GM12878 (cell line): ENCODE measurements around the gene FOXD3.

Experiments used
- GABPA ChIP-seq: IDR thresholded peaks from 2 replicates; pipeline ENCODE4 v1.6.1; 2014; ENCODE audit warnings: antibody characterized with exemption, low read depth, mild to moderate bottlenecking, inconsistent platforms
- SPI1 ChIP-seq: IDR thresholded peaks from 2 replicates; pipeline ENCODE4 v1.6.1; 2011; ENCODE audit warnings: low read depth, mild to moderate bottlenecking, low read length, moderate library complexity, borderline replicate concordance; ENCODE audit not compliant: insufficient read depth

DNA sequence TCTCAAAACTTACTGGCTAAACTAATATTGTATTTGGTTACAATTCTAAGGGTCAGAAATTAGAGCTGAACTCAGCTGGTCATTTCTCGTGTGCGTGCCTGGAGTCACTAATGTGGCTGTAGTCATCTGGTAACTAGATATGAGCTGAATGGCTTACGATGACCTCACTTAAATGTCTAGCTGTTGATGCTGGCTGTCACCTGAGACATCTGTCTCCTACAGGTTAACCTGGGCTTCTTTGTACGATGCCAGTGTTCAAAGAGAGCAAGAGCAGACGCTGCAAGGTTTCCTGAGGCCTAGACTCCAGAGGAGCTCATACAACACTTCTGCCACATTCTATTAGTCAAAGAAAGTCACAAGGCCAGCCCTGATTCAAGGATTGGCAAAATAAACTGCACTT lies 28.0 kb downstream of the FOXD3 start:
- TF ChIP-seq SPI1 (no peak), GABPA (no peak)
